ENCODE measurements around the gene AFAP1.

- TF ChIP-seq CTCF (IDR thresholded peaks at IDR 0.05; ENCODE audit: control extremely low read depth in 1 of 3, insufficient read depth in 1 of 3, low read depth in 1 of 3, low read length in 3 of 3), result no peak
- TF ChIP-seq POLR2A (IDR thresholded peaks at IDR 0.05; ENCODE audit: control extremely low read depth in 1 of 2, low read depth in 2 of 2, low read length in 2 of 2), result no peak
- TF ChIP-seq RAD21 (IDR thresholded peaks at IDR 0.05 in 1 of 2, conservative IDR thresholded peaks at IDR 0.05 in 1 of 2; ENCODE audit: low read depth in 2 of 2, low read length in 2 of 2), result no peak
- no peak for TF ChIP-seq POLR2AphosphoS5 (IDR thresholded peaks at IDR 0.05; ENCODE audit: low read depth, low read length)
Measured at GRCh38 chr4:7837597-7838135, 102.0 kb downstream of the AFAP1 start.

All from H1 (cell line).